HG02588 (cell line): ENCODE results near the gene SAXO1.
"Not testable (repeated sequence)": the region's sequence is repeated elsewhere in the genome, so short reads cannot be mapped to it uniquely, and the experiment has no call there.

Source experiments
- ATAC-seq: cut with Tn5 transposase; IDR thresholded peaks from one replicate; pipeline ENCODE4 v1.9.1; 2021; ENCODE audit warnings: mild to moderate bottlenecking, moderate library complexity; ENCODE audit not compliant: unreplicated experiment

Gene SAXO1

GRCh38 chr9:18971909-18972308, 61.1 kb downstream of the SAXO1 start:
- ATAC-seq, result no peak

- no peak for ATAC-seq
Observed at GRCh38 chr9:18971404-18971803, 61.6 kb downstream of the SAXO1 start.

GRCh38 chr9:18970393-18970792, 62.6 kb downstream of the SAXO1 start:
- no peak for ATAC-seq

- ATAC-seq, result no peak
Observed at GRCh38 chr9:18969128-18969527, 63.9 kb downstream of the SAXO1 start.

- no peak for ATAC-seq
Observed at GRCh38 chr9:18955626-18956025, 77.4 kb downstream of the SAXO1 start.

- ATAC-seq, result no peak
Observed at GRCh38 chr9:18951936-18952335, 81.1 kb downstream of the SAXO1 start.

GRCh38 chr9:18947892-18948339, 85.1 kb downstream of the SAXO1 start:
- ATAC-seq, result no peak

- ATAC-seq, result no peak
Observed at GRCh38 chr9:18942801-18943200, 90.2 kb downstream of the SAXO1 start.

GRCh38 chr9:18941060-18941740, 91.8 kb downstream of the SAXO1 start:
- no peak for ATAC-seq

GRCh38 chr9:18939943-18940342, 93.1 kb downstream of the SAXO1 start:
- no peak for ATAC-seq

- no peak for ATAC-seq
Observed at GRCh38 chr9:18936094-18936871, 96.7 kb downstream of the SAXO1 start.

GRCh38 chr9:18935541-18935940, 97.5 kb downstream of the SAXO1 start:
- no peak for ATAC-seq

- not testable (repeated sequence) for ATAC-seq
Observed at GRCh38 chr9:18930611-18931010, 102.4 kb downstream of the SAXO1 start.

- ATAC-seq, result no peak
Observed at GRCh38 chr9:18928711-18929110, 104.3 kb downstream of the SAXO1 start.

- no peak for ATAC-seq
Observed at GRCh38 chr9:18926513-18926912, 106.5 kb downstream of the SAXO1 start.

- ATAC-seq, result no peak
Observed at GRCh38 chr9:18925880-18926279, 107.1 kb downstream of the SAXO1 start.

GRCh38 chr9:18923671-18924430, 109.2 kb downstream of the SAXO1 start:
- no peak for ATAC-seq

GRCh38 chr9:18923167-18923566, 109.8 kb downstream of the SAXO1 start:
- no peak for ATAC-seq

GRCh38 chr9:18922161-18922885, 110.7 kb downstream of the SAXO1 start:
- no peak for ATAC-seq

- no peak for ATAC-seq
Observed at GRCh38 chr9:18921366-18922075, 111.5 kb downstream of the SAXO1 start.
